Colonic mucosa (tissue), 4 donors: ENCODE measurements around the gene ZNF17. TPM values are rescaled to one million over a fixed set of nuclear protein-coding genes. Genes with fewer than 3 reads are reported as not detected.
A peak's percentile ranks its signal among the peaks of the same experiment; 100 is the strongest.

Experiments
- DNase-seq: peaks from one replicate; pipeline ENCODE4 v3.0.0-alpha.2; 2020
- H3K27ac ChIP-seq: fragments of 200-600 bp; one replicate; pipeline ENCODE4 v1.8.0; 2021
- H3K27me3 ChIP-seq: fragments of 200-600 bp; one replicate; pipeline ENCODE4 v1.8.0; 2021
- H3K36me3 ChIP-seq: fragments of 200-600 bp; one replicate; pipeline ENCODE4 v1.8.0; 2021
- H3K4me1 ChIP-seq: fragments of 200-600 bp; one replicate; pipeline ENCODE4 v1.8.0; 2021; ENCODE audit warnings: mild to moderate bottlenecking
- H3K4me3 ChIP-seq: fragments of 200-600 bp; one replicate; pipeline ENCODE4 v1.8.0; 2021
- H3K9ac ChIP-seq, 2 donors: one replicate each; pipeline ENCODE4 v1.7.0; 2013; ENCODE audit warnings: control low read depth in 2 of 2, low read depth in 2 of 2, low read length in 2 of 2
- H3K9me3 ChIP-seq: fragments of 200-600 bp; one replicate; pipeline ENCODE4 v1.8.0; 2021
- intact Hi-C: fragments of 100-400 bp; cut with DNase I; formaldehyde crosslinking; loops from one replicate; pipeline ENCODE4 v1.14.1; 2022
- total RNA-seq, 2 donors: library from RNA; stranded (reverse); fragmentation: NEBNext Ultra II Directional in 1 of 2; extraction: Animal tissue kit (Norgen Biotek cat#: 25700) in 1 of 2; gene quantifications; one replicate each; pipeline ENCODE4 v1.2.1, GENCODE V29; 2021
- TF ChIP-seq, protein P1 (sequence below): fragments of 200-600 bp; IDR thresholded peaks from one replicate; pipeline ENCODE4 v1.8.0; 2022; ENCODE audit warnings: antibody characterized with exemption, mild to moderate bottlenecking
- donor health status: healthy.
- donor health status: DM: no; HTN: no; CAD: no.
- donor health status: DM: no; HTN: no; CAD: no.

ZNF17 gene
- total RNA-seq, 2 donors from 2014 or later: 6.2 to 6.9 TPM

GRCh38 chr19:57452307-57452706 lies 41.3 kb downstream of the ZNF17 start:
- Histone ChIP-seq H3K27ac (no peak overlapping the region), H3K4me3 (no peak overlapping the region), H3K9me3 (no peaks in the 10 kb centered on the region), H3K4me1 (no peaks in the 10 kb centered on the region), H3K27me3 (no peaks in the 10 kb centered on the region), H3K9ac (no peak overlapping the region), H3K36me3 (no peaks in the 10 kb centered on the region)
- intact Hi-C loops: no loop called here
- no peak for DNase-seq
- TF ChIP-seq, protein P1, sequence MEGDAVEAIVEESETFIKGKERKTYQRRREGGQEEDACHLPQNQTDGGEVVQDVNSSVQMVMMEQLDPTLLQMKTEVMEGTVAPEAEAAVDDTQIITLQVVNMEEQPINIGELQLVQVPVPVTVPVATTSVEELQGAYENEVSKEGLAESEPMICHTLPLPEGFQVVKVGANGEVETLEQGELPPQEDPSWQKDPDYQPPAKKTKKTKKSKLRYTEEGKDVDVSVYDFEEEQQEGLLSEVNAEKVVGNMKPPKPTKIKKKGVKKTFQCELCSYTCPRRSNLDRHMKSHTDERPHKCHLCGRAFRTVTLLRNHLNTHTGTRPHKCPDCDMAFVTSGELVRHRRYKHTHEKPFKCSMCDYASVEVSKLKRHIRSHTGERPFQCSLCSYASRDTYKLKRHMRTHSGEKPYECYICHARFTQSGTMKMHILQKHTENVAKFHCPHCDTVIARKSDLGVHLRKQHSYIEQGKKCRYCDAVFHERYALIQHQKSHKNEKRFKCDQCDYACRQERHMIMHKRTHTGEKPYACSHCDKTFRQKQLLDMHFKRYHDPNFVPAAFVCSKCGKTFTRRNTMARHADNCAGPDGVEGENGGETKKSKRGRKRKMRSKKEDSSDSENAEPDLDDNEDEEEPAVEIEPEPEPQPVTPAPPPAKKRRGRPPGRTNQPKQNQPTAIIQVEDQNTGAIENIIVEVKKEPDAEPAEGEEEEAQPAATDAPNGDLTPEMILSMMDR: no peak

- no peaks in the 10 kb centered on the region for H3K27me3 ChIP-seq
- H3K9me3 ChIP-seq: no peaks in the 10 kb centered on the region
- no peak overlapping the region for H3K27ac ChIP-seq
- TF ChIP-seq, protein P1: peak; percentile 12
- H3K36me3 ChIP-seq: no peaks in the 10 kb centered on the region
- intact Hi-C loops: no loop called here
- no peak overlapping the region for H3K9ac ChIP-seq
- DNase-seq: no peak
- H3K4me3 ChIP-seq: no peak overlapping the region
- no peaks in the 10 kb centered on the region for H3K4me1 ChIP-seq
Observed at GRCh38 chr19:57465680-57466381, 54.9 kb downstream of the ZNF17 start.

DNA sequence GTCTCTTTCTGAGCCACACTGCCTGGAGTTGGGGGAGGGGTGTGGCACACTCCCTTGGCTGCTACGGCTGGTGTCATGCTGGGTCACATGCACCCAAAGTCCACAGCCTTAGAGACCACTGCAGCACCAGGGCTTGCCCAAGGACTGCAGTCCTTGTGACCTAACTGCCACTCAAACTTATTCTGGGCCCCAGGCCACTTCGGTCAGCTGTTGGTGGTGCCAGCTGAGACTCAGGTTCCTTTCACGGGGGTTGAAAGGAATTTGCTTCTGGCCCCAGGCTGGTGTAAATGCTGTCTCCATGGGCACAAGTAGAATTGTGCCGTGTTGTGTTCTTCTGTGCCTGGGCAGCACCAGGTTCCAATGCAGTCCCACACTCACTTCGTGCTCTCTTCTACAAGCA lies 55.5 kb downstream of the ZNF17 start:
- intact Hi-C loops: no loop called here
- Histone ChIP-seq H3K9me3 (no peaks in the 10 kb centered on the region), H3K27ac (no peak overlapping the region), H3K36me3 (no peaks in the 10 kb centered on the region), H3K27me3 (no peaks in the 10 kb centered on the region), H3K4me1 (no peaks in the 10 kb centered on the region), H3K9ac (no peak overlapping the region), H3K4me3 (no peak overlapping the region)
- TF ChIP-seq, protein P1: no peak
- DNase-seq: no peak

Other genes with a start within 250 kb of the ZNF17 start
- not detected for gene DUXA, start 243.7 kb upstream of the ZNF17 start, total RNA-seq
- 10 to 100 TPM; 23.9 to 26.3 TPM for gene ZNF264, start 219.7 kb upstream of the ZNF17 start, total RNA-seq
- under 1 TPM; 0.30 to 0.69 TPM for gene AURKC, start 180.1 kb upstream of the ZNF17 start, total RNA-seq
- 10 to 100 TPM in 1 of 2 donors, 1 to 10 TPM in 1; 6.2 to 11.4 TPM for gene ZNF805, start 170.5 kb upstream of the ZNF17 start, total RNA-seq
- 10 to 100 TPM; 28.5 to 35.1 TPM for gene ZNF460, start 130.7 kb upstream of the ZNF17 start, total RNA-seq
- gene ZNF543, start 90.7 kb upstream of the ZNF17 start, total RNA-seq: 1 to 10 TPM; 3.2 to 3.7 TPM
- gene ZNF304, start 59.9 kb upstream of the ZNF17 start, total RNA-seq: 1 to 10 TPM; 3.6 TPM
- gene TRAPPC2B, start 47.6 kb upstream of the ZNF17 start, total RNA-seq: 1 to 10 TPM; 3.8 to 4.6 TPM
- 1 to 10 TPM; 1.2 to 2.3 TPM for gene ZNF547, start 47.6 kb upstream of the ZNF17 start, total RNA-seq
- 1 to 10 TPM; 6.5 to 7.6 TPM for gene ZNF548, start 21.3 kb upstream of the ZNF17 start, total RNA-seq
- 1 to 10 TPM; 9.2 to 9.3 TPM for gene ZNF749, start 24.2 kb downstream of the ZNF17 start, total RNA-seq
- gene VN1R1, start 46.0 kb downstream of the ZNF17 start, total RNA-seq: under 1 TPM; 0.21 to 0.25 TPM
- gene ZNF772, start 66.4 kb downstream of the ZNF17 start, total RNA-seq: 1 to 10 TPM; 3.5 to 5.3 TPM
- 1 to 10 TPM; 3.6 to 4.4 TPM for gene ZNF419, start 76.6 kb downstream of the ZNF17 start, total RNA-seq
- 1 to 10 TPM; 4.7 to 5.3 TPM for gene ZNF773, start 88.8 kb downstream of the ZNF17 start, total RNA-seq
- 1 to 10 TPM; 2.6 to 2.8 TPM for gene ZNF549, start 116.2 kb downstream of the ZNF17 start, total RNA-seq
- gene ZNF550, start 148.7 kb downstream of the ZNF17 start, total RNA-seq: 1 to 10 TPM; 4.0 to 5.1 TPM
- 1 to 10 TPM; 2.2 to 3.5 TPM for gene ZNF416, start 167.8 kb downstream of the ZNF17 start, total RNA-seq
- 1 to 10 TPM; 1.3 to 1.8 TPM for gene ZIK1, start 173.0 kb downstream of the ZNF17 start, total RNA-seq
- gene ZNF530, start 188.7 kb downstream of the ZNF17 start, total RNA-seq: 1 to 10 TPM; 1.2 to 4.1 TPM
- gene ZNF134, start 203.1 kb downstream of the ZNF17 start, total RNA-seq: 1 to 10 TPM; 5.8 to 7.7 TPM
- 1 to 10 TPM; 6.0 to 6.1 TPM for gene ZNF211, start 222.0 kb downstream of the ZNF17 start, total RNA-seq